ENCODE measurements around the gene DNAJB12.
"Not testable (repeated sequence)": the region's sequence is repeated elsewhere in the genome, so short reads cannot be mapped to it uniquely, and the experiment has no call there.

The DNAJB12 gene

DNA sequence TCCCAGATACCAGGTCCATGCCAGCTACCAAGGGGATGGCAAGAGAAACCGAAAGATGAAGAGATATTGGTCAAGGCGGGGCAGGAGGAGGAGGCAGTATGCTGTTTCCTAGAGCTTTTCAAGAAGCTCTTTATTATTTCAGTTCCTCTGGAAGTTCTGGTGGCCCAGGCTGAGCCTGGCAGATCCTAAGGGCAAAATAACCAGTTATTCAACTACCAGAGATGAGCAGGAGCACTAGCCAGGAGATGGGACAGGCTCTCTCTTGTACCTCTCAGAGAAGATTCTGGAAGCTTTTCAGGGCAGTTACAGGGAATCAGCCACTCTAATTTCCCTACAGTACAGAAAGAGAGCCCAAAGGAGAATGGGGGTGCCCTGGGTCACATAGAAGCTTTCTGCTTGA is 5.3 kb downstream of the DNAJB12 start:
- Histone ChIP-seq H3K4ac (ENCODE audit: low read depth, low read length) (no peak overlapping the region), H4K8ac (ENCODE audit: low read depth, low read length) (no peak overlapping the region), H3K79me2 (ENCODE audit: control insufficient read depth, insufficient read depth, low read length, poor library complexity) (peaks cover 2% of the 10 kb centered on the region), H2BK120ac (ENCODE audit: insufficient read depth, low read length, poor library complexity) (no peak overlapping the region), H4K91ac (ENCODE audit: low read depth, low read length) (no peak overlapping the region), H3K14ac (ENCODE audit: low read length) (no peak overlapping the region), H4K12ac (ENCODE audit: low read depth, low read length) (no peak overlapping the region), H3K4me3 (ENCODE audit: low read depth, low read length) (no peak overlapping the region), H3K27me3 (ENCODE audit: insufficient read depth, low read length) (no peaks in the 10 kb centered on the region), H3K79me1 (ENCODE audit: low read length) (peaks cover 4% of the 10 kb centered on the region), H2BK12ac (ENCODE audit: low read length) (no peak overlapping the region), H3K4me2 (ENCODE audit: low read length) (no peak overlapping the region), H3K23ac (ENCODE audit: low read length) (no peak overlapping the region), H2AFZ (ENCODE audit: insufficient read depth, low read length, poor library complexity) (no peak overlapping the region), H3K27ac (ENCODE audit: low read depth, low read length) (no peak overlapping the region), H2BK5ac (ENCODE audit: low read depth, low read length, poor library complexity) (no peak overlapping the region), H2AK5ac (ENCODE audit: low read length) (no peak overlapping the region), H3K36me3 (ENCODE audit: control insufficient read depth in 1 of 2, insufficient read depth in 2 of 2, low read length in 2 of 2) (peaks cover 16 to 34% of the 10 kb centered on the region in 2 experiments), H3K9me3 (ENCODE audit: insufficient read depth, low read depth, low read length) (no peaks in the 10 kb centered on the region), H3K18ac (ENCODE audit: low read length) (no peak overlapping the region), H3K9ac (ENCODE audit: low read length) (no peak overlapping the region), H3K4me1 (ENCODE audit: control insufficient read depth in 1 of 2, insufficient read depth in 2 of 2, low read length in 2 of 2) (peaks cover 0 to 6% of the 10 kb centered on the region in 2 experiments)
- WGBS (ENCODE audit: extremely low coverage, insufficient coverage, insufficient read length) = no CpG with 5 or more reads among the region's 2 CpGs
- no peak for DNase-seq

DNA sequence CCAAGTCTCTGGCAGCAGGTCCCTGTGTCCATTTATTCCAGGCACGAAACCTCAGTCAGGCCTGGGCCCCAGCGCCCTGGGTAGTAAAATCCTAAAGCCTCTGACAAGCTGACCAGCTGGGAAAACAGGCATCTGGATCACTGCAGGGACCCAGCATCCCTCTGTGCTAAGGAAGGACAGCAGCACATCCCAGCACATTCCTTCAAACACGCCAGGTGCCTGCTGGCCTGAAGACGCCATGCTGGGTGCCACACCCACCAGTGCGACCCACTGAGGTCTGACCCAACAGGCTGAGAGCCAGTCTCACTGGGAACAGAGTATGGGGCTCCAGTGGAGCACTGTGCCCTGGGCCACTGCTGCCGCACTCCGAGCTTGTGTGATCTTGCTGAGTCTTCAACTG is 6.4 kb downstream of the DNAJB12 start:
- no peak overlapping the region for H3K14ac ChIP-seq (ENCODE audit: low read length)
- H3K27ac ChIP-seq (ENCODE audit: low read depth, low read length) = no peak overlapping the region
- H3K9me3 ChIP-seq (ENCODE audit: insufficient read depth, low read depth, low read length) = no peaks in the 10 kb centered on the region
- no peaks in the 10 kb centered on the region for H3K27me3 ChIP-seq (ENCODE audit: insufficient read depth, low read length)
- DNase-seq = no peak
- no peak overlapping the region for H2BK12ac ChIP-seq (ENCODE audit: low read length)
- H3K18ac ChIP-seq (ENCODE audit: low read length) = peak overlapping the region; percentile 74
- no CpG with 5 or more reads among the region's 7 CpGs for WGBS (ENCODE audit: extremely low coverage, insufficient coverage, insufficient read length)
- no peak overlapping the region for H3K9ac ChIP-seq (ENCODE audit: low read length)
- no peak overlapping the region for H2BK5ac ChIP-seq (ENCODE audit: low read depth, low read length, poor library complexity)
- H3K79me2 ChIP-seq (ENCODE audit: control insufficient read depth, insufficient read depth, low read length, poor library complexity) = no peaks in the 10 kb centered on the region
- no peak overlapping the region for H3K4me3 ChIP-seq (ENCODE audit: low read depth, low read length)
- H4K8ac ChIP-seq (ENCODE audit: low read depth, low read length) = no peak overlapping the region
- no peak overlapping the region for H4K91ac ChIP-seq (ENCODE audit: low read depth, low read length)
- no peak overlapping the region for H2BK120ac ChIP-seq (ENCODE audit: insufficient read depth, low read length, poor library complexity)
- no peak overlapping the region for H2AFZ ChIP-seq (ENCODE audit: insufficient read depth, low read length, poor library complexity)
- no peak overlapping the region for H4K12ac ChIP-seq (ENCODE audit: low read depth, low read length)
- H2AK5ac ChIP-seq (ENCODE audit: low read length) = no peak overlapping the region
- H3K23ac ChIP-seq (ENCODE audit: low read length) = no peak overlapping the region
- H3K36me3 ChIP-seq (ENCODE audit: control insufficient read depth in 1 of 2, insufficient read depth in 2 of 2, low read length in 2 of 2) = peaks cover 24 to 44% of the 10 kb centered on the region in 2 experiments
- H3K4ac ChIP-seq (ENCODE audit: low read depth, low read length) = no peak overlapping the region
- no peak overlapping the region for H3K4me2 ChIP-seq (ENCODE audit: low read length)
- peaks cover 0 to 4% of the 10 kb centered on the region in 2 experiments for H3K4me1 ChIP-seq (ENCODE audit: control insufficient read depth in 1 of 2, insufficient read depth in 2 of 2, low read length in 2 of 2)
- no peaks in the 10 kb centered on the region for H3K79me1 ChIP-seq (ENCODE audit: low read length)

DNA sequence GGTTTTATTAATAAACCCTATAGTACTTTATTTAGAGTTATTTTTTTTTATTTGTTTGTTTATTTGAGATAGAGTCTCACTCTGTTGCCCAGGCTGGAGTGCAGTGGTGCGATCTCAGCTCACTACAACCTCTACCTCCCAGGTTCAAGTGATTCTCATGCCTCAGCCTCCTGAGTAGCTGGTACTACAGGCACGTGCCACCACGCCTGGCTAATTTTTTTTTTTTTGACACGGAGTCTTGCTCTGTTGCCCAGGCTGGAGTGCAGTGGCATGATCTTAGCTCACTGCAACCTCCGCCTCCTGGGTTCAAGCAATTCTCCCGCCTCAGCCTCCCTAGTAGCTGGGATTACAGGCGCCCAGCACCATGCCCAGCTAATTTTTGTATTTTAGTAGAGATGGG is 8.6 kb downstream of the DNAJB12 start:
- DNase-seq; H3K27ac ChIP-seq (ENCODE audit: low read depth, low read length); H3K4me1 ChIP-seq (ENCODE audit: control insufficient read depth in 1 of 2, insufficient read depth in 2 of 2, low read length in 2 of 2); H2BK5ac ChIP-seq (ENCODE audit: low read depth, low read length, poor library complexity); H4K12ac ChIP-seq (ENCODE audit: low read depth, low read length); H3K18ac ChIP-seq (ENCODE audit: low read length); H2AFZ ChIP-seq (ENCODE audit: insufficient read depth, low read length, poor library complexity); H3K27me3 ChIP-seq (ENCODE audit: insufficient read depth, low read length); H3K4me3 ChIP-seq (ENCODE audit: low read depth, low read length); H3K79me1 ChIP-seq (ENCODE audit: low read length); H3K9me3 ChIP-seq (ENCODE audit: insufficient read depth, low read depth, low read length); H4K8ac ChIP-seq (ENCODE audit: low read depth, low read length); H2BK120ac ChIP-seq (ENCODE audit: insufficient read depth, low read length, poor library complexity); H3K4ac ChIP-seq (ENCODE audit: low read depth, low read length); H3K9ac ChIP-seq (ENCODE audit: low read length); H3K23ac ChIP-seq (ENCODE audit: low read length); H2BK12ac ChIP-seq (ENCODE audit: low read length); H3K14ac ChIP-seq (ENCODE audit: low read length); H3K79me2 ChIP-seq (ENCODE audit: control insufficient read depth, insufficient read depth, low read length, poor library complexity); H2AK5ac ChIP-seq (ENCODE audit: low read length); H4K91ac ChIP-seq (ENCODE audit: low read depth, low read length); H3K4me2 ChIP-seq (ENCODE audit: low read length): not testable (repeated sequence)
- WGBS (ENCODE audit: extremely low coverage, insufficient coverage, insufficient read length) = no CpG with 5 or more reads among the region's 7 CpGs
- H3K36me3 ChIP-seq (ENCODE audit: control insufficient read depth in 1 of 2, insufficient read depth in 2 of 2, low read length in 2 of 2) = peaks cover 27 to 47% of the 10 kb centered on the region in 2 experiments

DNA sequence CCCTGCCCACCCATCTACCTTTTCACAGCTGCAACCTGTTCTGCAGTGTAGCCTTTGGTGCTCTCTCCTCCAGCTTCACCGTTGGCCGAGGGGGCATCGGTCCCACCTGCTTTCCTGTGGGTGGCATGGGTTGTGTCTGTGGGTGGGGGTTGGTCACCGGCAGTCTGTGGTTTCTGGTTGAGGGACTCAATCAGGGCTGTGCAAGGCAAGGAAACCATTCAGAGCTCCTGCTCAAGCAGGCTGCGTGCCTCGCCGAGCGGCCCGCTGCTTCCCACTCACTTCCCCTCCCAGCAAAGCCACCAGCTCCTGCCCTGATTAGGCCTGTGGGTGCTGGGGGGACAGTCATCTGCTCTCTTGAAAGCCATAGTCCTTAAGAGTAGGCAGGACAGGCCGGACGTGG is 9.8 kb downstream of the DNAJB12 start:
- Histone ChIP-seq H3K27ac (ENCODE audit: low read depth, low read length) (no peak overlapping the region), H3K4me2 (ENCODE audit: low read length) (no peak overlapping the region), H3K79me2 (ENCODE audit: control insufficient read depth, insufficient read depth, low read length, poor library complexity) (no peaks in the 10 kb centered on the region), H3K14ac (ENCODE audit: low read length) (no peak overlapping the region), H3K23ac (ENCODE audit: low read length) (no peak overlapping the region), H3K79me1 (ENCODE audit: low read length) (no peaks in the 10 kb centered on the region), H3K27me3 (ENCODE audit: insufficient read depth, low read length) (no peaks in the 10 kb centered on the region), H2BK120ac (ENCODE audit: insufficient read depth, low read length, poor library complexity) (no peak overlapping the region), H4K8ac (ENCODE audit: low read depth, low read length) (no peak overlapping the region), H3K18ac (ENCODE audit: low read length) (no peak overlapping the region), H3K4ac (ENCODE audit: low read depth, low read length) (no peak overlapping the region), H4K12ac (ENCODE audit: low read depth, low read length) (no peak overlapping the region), H2BK12ac (ENCODE audit: low read length) (no peak overlapping the region), H2AFZ (ENCODE audit: insufficient read depth, low read length, poor library complexity) (no peak overlapping the region), H3K9me3 (ENCODE audit: insufficient read depth, low read depth, low read length) (no peaks in the 10 kb centered on the region), H3K36me3 (ENCODE audit: control insufficient read depth in 1 of 2, insufficient read depth in 2 of 2, low read length in 2 of 2) (peaks cover 33 to 48% of the 10 kb centered on the region in 2 experiments), H3K9ac (ENCODE audit: low read length) (no peak overlapping the region), H3K4me3 (ENCODE audit: low read depth, low read length) (no peak overlapping the region), H2BK5ac (ENCODE audit: low read depth, low read length, poor library complexity) (no peak overlapping the region), H3K4me1 (ENCODE audit: control insufficient read depth in 1 of 2, insufficient read depth in 2 of 2, low read length in 2 of 2) (no peaks in the 10 kb centered on the region), H4K91ac (ENCODE audit: low read depth, low read length) (no peak overlapping the region), H2AK5ac (ENCODE audit: low read length) (no peak overlapping the region)
- no CpG with 5 or more reads among the region's 11 CpGs for WGBS (ENCODE audit: extremely low coverage, insufficient coverage, insufficient read length)
- DNase-seq = no peak

All from trophoblast cell (in vitro differentiated cells and primary cell).